SK-N-SH (cell line): ENCODE measurements around the gene ZSCAN20. TPM values are rescaled to one million over a fixed set of nuclear protein-coding genes. Genes with fewer than 3 reads are reported as not detected.

Source experiments
- CTCF ChIA-PET: fragments of 300-600, 350-600 bp; formaldehyde crosslinking; extraction: SDS; loops from one replicate; lab custom pipeline; 2021; lab: Yijun Ruan, JAX
- POLR2A ChIA-PET: fragments of 350-600 bp; sonication (Branson Sonifier 250); formaldehyde crosslinking; extraction: SDS; loops from one replicate; lab custom pipeline; 2020; ENCODE audit warnings: antibody characterized with exemption, inconsistent platforms; lab: Yijun Ruan, JAX
- DNase-seq: peaks from one replicate; pipeline ENCODE4 v3.0.0; 2012
- H2AFZ ChIP-seq: fragments of 200-600 bp; sonication (generic); 2 replicates; pipeline ENCODE4 v1.8.1; 2016; ENCODE audit warnings: antibody characterized with exemption, mild to moderate bottlenecking, low read depth
- H3F3A ChIP-seq: fragments of 200-600 bp; sonication (generic); replicated peaks from 2 replicates; pipeline ENCODE3; 2016; ENCODE audit warnings: antibody characterized with exemption, mild to moderate bottlenecking; ENCODE audit not compliant: insufficient read depth
- H3K27ac ChIP-seq, 2 experiments: fragments of 200-500 bp in 1 of 2; fragments of 200-600 bp in 1 of 2; sonication (Bioruptor generic) in 1 of 2; sonication (generic), shearing (Covaris generic) in 1 of 2; 2 replicates each; pipeline versions ENCODE4 v1.5.1 to v1.6.1; 2014 to 2016; ENCODE audit warnings: low read depth in 2 of 2, inconsistent platforms in 1 of 2, low read length in 1 of 2, mild to moderate bottlenecking in 1 of 2, mixed read lengths in 1 of 2
- H3K27me3 ChIP-seq: fragments of 200-600 bp; sonication (generic), shearing (Covaris generic); 2 replicates; pipeline ENCODE4 v1.6.1; 2016; ENCODE audit warnings: mixed run types; ENCODE audit not compliant: insufficient read depth
- H3K36me3 ChIP-seq, 2 experiments: fragments of 200-500 bp in 1 of 2; fragments of 200-600 bp in 1 of 2; sonication (Bioruptor generic) in 1 of 2; sonication (generic) in 1 of 2; replicated peaks in 1 of 2; 2 replicates each; pipeline versions ENCODE3 to v1.5.1; 2014 to 2016; ENCODE audit warnings: low read length in 1 of 2, mild to moderate bottlenecking in 1 of 2; ENCODE audit not compliant: insufficient read depth in 2 of 2, control insufficient read depth in 1 of 2
- H3K4me1 ChIP-seq, 2 experiments: fragments of 200-500 bp in 1 of 2; fragments of 200-600 bp in 1 of 2; sonication (Bioruptor generic) in 1 of 2; sonication (generic), shearing (Covaris generic) in 1 of 2; 2 replicates each; pipeline versions ENCODE4 v1.5.1 to v1.6.1; 2014 to 2016; ENCODE audit warnings: low read depth in 1 of 2, low read length in 1 of 2, mixed run types in 1 of 2; ENCODE audit not compliant: insufficient read depth in 2 of 2, control insufficient read depth in 1 of 2
- H3K4me2 ChIP-seq: fragments of 200-600 bp; sonication (generic), shearing (Covaris generic); 2 replicates; pipeline ENCODE4 v1.6.1; 2017; ENCODE audit warnings: mixed run types
- H3K4me3 ChIP-seq, 2 experiments: fragments of 200-500 bp in 1 of 2; fragments of 200-600 bp in 1 of 2; sonication (Bioruptor generic) in 1 of 2; sonication (generic), shearing (Covaris generic) in 1 of 2; 2 replicates each; pipeline versions ENCODE4 v1.5.1 to v1.8.1; 2014 to 2016; ENCODE audit warnings: low read depth in 2 of 2, inconsistent platforms in 1 of 2, low read length in 1 of 2, mild to moderate bottlenecking in 1 of 2, mixed read lengths in 1 of 2, moderate library complexity in 1 of 2
- H3K79me2 ChIP-seq: fragments of 200-600 bp; sonication (generic); 2 replicates; pipeline ENCODE4 v1.8.1; 2017; ENCODE audit warnings: mild to moderate bottlenecking; ENCODE audit not compliant: insufficient read depth
- H3K9ac ChIP-seq: fragments of 200-600 bp; sonication (generic); 2 replicates; pipeline ENCODE4 v1.6.1; 2017; ENCODE audit warnings: mixed run types
- H3K9me2 ChIP-seq: fragments of 200-600 bp; sonication (generic); 2 replicates; pipeline ENCODE4 v1.6.1; 2017; ENCODE audit warnings: mixed run types
- H3K9me3 ChIP-seq: fragments of 200-600 bp; sonication (generic); 2 replicates; pipeline ENCODE4 v1.6.1; 2017; ENCODE audit warnings: mixed run types, mild to moderate bottlenecking, moderate library complexity
- H4K20me1 ChIP-seq: fragments of 200-600 bp; sonication (generic); 2 replicates; pipeline ENCODE4 v1.6.1; 2017; ENCODE audit warnings: mild to moderate bottlenecking, mixed run types; ENCODE audit not compliant: insufficient read depth
- FOSL2 ChIP-seq: IDR thresholded peaks from 2 replicates; pipeline ENCODE4 v1.4.0; 2012; ENCODE audit warnings: low read depth, mild to moderate bottlenecking, moderate library complexity, borderline replicate concordance
- FOXJ3 ChIP-seq: sonication (generic); formaldehyde crosslinking; IDR thresholded peaks from 2 replicates; pipeline ENCODE4 v1.5.1; 2020; ENCODE audit warnings: mild to moderate bottlenecking, missing genetic modification reagents
- FOXM1 ChIP-seq: IDR thresholded peaks from 2 replicates; pipeline ENCODE4 v1.4.0; 2012; ENCODE audit warnings: low read depth, mild to moderate bottlenecking
- GABPA ChIP-seq: IDR thresholded peaks from 2 replicates; pipeline ENCODE4 v1.4.0; 2012; ENCODE audit warnings: low read depth, mild to moderate bottlenecking
- GATA2 ChIP-seq: sonication (generic); formaldehyde crosslinking; IDR thresholded peaks from 2 replicates; pipeline ENCODE4 v1.5.0; 2020; ENCODE audit warnings: mild to moderate bottlenecking, missing genetic modification reagents
- JUND ChIP-seq: IDR thresholded peaks from 2 replicates; pipeline ENCODE4 v1.4.0; 2012
- MEF2A ChIP-seq: IDR thresholded peaks from 2 replicates; pipeline ENCODE4 v1.4.0; 2012; ENCODE audit warnings: low read depth, borderline replicate concordance
- POLR2AphosphoS5 ChIP-seq: IDR thresholded peaks from 2 replicates; pipeline ENCODE4 v1.6.1; 2012; ENCODE audit warnings: low read depth, low read length
- RAD21 ChIP-seq: IDR thresholded peaks from 2 replicates; pipeline ENCODE4 v1.6.1; 2012; ENCODE audit warnings: mild to moderate bottlenecking, low read length
- RCOR1 ChIP-seq: fragments of 150-350 bp; IDR thresholded peaks from 2 replicates; pipeline ENCODE4 v1.6.1; 2017; ENCODE audit warnings: antibody characterized with exemption, low read length
- RFX5 ChIP-seq: IDR thresholded peaks from 2 replicates; pipeline ENCODE4 v1.6.1; 2012; ENCODE audit warnings: mild to moderate bottlenecking, improper control_type of control experiment, low read length
- RXRA ChIP-seq: IDR thresholded peaks from 2 replicates; pipeline ENCODE4 v1.4.0; 2012; ENCODE audit warnings: low read depth, mild to moderate bottlenecking, borderline replicate concordance
- SIN3A ChIP-seq: IDR thresholded peaks from 2 replicates; pipeline ENCODE4 v1.6.1; 2012; ENCODE audit warnings: low read depth, mild to moderate bottlenecking, low read length, moderate library complexity, borderline replicate concordance
- TAF1 ChIP-seq: IDR thresholded peaks from 2 replicates; pipeline ENCODE4 v1.6.1; 2012; ENCODE audit warnings: low read depth, mild to moderate bottlenecking, low read length, moderate library complexity, borderline replicate concordance
- TCF12 ChIP-seq: IDR thresholded peaks from 2 replicates; pipeline ENCODE4 v1.4.0; 2012
- TEAD4 ChIP-seq: IDR thresholded peaks from 2 replicates; pipeline ENCODE4 v1.4.0; 2012; ENCODE audit warnings: mild to moderate bottlenecking, borderline replicate concordance; ENCODE audit not compliant: insufficient read depth
- YY1 ChIP-seq: IDR thresholded peaks from 2 replicates; pipeline ENCODE4 v1.4.0; 2012; ENCODE audit warnings: low read depth, mild to moderate bottlenecking
- WGBS: methylation state at CpG from one replicate; pipeline ENCODE4 v1.1.6; 2017; ENCODE audit warnings: low lambda C conversion rate; 5-methylcytosine and 5-hydroxymethylcytosine counted together
- polyA plus RNA-seq, 3 experiments: library from polyadenylated mRNA; depleted of rRNA; stranded (reverse); fragments of >200 nt; gene quantifications; 2 replicates each; pipeline ENCODE4 v1.2.3, GENCODE V29; 2012
- TF ChIP-seq, protein P1 (sequence below): fragments of 150-350 bp; IDR thresholded peaks from 2 replicates; pipeline ENCODE4 v1.6.1; 2016; ENCODE audit warnings: mild to moderate bottlenecking, low read depth, low read length
- TF ChIP-seq, protein P2 (sequence below): fragments of 200-600 bp; sonication (generic); IDR thresholded peaks from 2 replicates; pipeline ENCODE4 v1.6.1; 2017; ENCODE audit warnings: antibody characterized with exemption, mild to moderate bottlenecking, moderate library complexity
- TF ChIP-seq, protein P3 (sequence below): IDR thresholded peaks from 2 replicates; pipeline ENCODE4; 2012
- TF ChIP-seq, protein P4 (sequence below): IDR thresholded peaks from 2 replicates; pipeline ENCODE4 v1.4.0; 2012; ENCODE audit warnings: low read depth

The ZSCAN20 gene
- polyA plus RNA-seq, 1 of the 3 experiments (the other 2 are of a cell fraction), result 2.1 TPM

DNA sequence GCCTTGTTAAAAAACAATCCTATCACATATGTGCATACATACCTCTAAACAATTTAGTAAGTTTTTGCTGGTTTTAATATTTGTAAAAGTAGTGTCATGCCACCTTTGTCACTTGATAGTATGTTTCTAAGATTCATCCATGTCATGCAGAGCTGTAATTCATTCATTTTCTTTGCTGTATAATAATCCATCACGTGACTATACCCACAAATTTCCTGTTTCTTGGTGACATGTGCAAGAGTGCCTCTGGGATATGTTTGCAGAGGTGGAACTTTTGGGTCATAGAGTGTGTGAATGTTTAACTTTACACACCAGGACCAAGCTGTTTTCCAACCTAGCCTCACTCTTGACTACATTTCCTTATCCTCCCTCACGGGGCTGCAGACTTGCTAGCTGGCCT, 62.9 kb downstream of the ZSCAN20 start:
- Histone ChIP-seq H3F3A (no peaks in the 10 kb centered on the region), H3K4me1 (no peaks in the 10 kb centered on the region), H3K9me3 (no peaks in the 10 kb centered on the region), H3K79me2 (no peaks in the 10 kb centered on the region), H3K9ac (no peak overlapping the region), H3K27ac (no peak overlapping the region), H3K36me3 (no peaks in the 10 kb centered on the region), H3K9me2 (no peaks in the 10 kb centered on the region), H3K4me3 (no peak overlapping the region), H3K27me3 (no peaks in the 10 kb centered on the region), H4K20me1 (no peaks in the 10 kb centered on the region), H3K4me2 (no peak overlapping the region), H2AFZ (no peak overlapping the region)
- no peak for DNase-seq
- 15% methylated on average over 2 of the region's 2 CpGs for WGBS
- TF ChIP-seq, protein P1, sequence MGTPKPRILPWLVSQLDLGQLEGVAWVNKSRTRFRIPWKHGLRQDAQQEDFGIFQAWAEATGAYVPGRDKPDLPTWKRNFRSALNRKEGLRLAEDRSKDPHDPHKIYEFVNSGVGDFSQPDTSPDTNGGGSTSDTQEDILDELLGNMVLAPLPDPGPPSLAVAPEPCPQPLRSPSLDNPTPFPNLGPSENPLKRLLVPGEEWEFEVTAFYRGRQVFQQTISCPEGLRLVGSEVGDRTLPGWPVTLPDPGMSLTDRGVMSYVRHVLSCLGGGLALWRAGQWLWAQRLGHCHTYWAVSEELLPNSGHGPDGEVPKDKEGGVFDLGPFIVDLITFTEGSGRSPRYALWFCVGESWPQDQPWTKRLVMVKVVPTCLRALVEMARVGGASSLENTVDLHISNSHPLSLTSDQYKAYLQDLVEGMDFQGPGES, result no peak
- TF ChIP-seq RCOR1, result no peak
- TF ChIP-seq, protein P2, sequence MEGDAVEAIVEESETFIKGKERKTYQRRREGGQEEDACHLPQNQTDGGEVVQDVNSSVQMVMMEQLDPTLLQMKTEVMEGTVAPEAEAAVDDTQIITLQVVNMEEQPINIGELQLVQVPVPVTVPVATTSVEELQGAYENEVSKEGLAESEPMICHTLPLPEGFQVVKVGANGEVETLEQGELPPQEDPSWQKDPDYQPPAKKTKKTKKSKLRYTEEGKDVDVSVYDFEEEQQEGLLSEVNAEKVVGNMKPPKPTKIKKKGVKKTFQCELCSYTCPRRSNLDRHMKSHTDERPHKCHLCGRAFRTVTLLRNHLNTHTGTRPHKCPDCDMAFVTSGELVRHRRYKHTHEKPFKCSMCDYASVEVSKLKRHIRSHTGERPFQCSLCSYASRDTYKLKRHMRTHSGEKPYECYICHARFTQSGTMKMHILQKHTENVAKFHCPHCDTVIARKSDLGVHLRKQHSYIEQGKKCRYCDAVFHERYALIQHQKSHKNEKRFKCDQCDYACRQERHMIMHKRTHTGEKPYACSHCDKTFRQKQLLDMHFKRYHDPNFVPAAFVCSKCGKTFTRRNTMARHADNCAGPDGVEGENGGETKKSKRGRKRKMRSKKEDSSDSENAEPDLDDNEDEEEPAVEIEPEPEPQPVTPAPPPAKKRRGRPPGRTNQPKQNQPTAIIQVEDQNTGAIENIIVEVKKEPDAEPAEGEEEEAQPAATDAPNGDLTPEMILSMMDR, result no peak
- TF ChIP-seq, protein P3, sequence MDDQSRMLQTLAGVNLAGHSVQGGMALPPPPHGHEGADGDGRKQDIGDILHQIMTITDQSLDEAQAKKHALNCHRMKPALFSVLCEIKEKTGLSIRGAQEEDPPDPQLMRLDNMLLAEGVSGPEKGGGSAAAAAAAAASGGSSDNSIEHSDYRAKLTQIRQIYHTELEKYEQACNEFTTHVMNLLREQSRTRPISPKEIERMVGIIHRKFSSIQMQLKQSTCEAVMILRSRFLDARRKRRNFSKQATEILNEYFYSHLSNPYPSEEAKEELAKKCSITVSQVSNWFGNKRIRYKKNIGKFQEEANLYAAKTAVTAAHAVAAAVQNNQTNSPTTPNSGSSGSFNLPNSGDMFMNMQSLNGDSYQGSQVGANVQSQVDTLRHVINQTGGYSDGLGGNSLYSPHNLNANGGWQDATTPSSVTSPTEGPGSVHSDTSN, result no peak
- TF ChIP-seq FOXJ3 (CRISPR knock-in tag), result no peak
- TF ChIP-seq GABPA, result no peak
- TF ChIP-seq, protein P4, sequence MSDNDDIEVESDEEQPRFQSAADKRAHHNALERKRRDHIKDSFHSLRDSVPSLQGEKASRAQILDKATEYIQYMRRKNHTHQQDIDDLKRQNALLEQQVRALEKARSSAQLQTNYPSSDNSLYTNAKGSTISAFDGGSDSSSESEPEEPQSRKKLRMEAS, result no peak
- no peak for TF ChIP-seq TAF1
- no peak for TF ChIP-seq RFX5
- no peak for TF ChIP-seq RAD21
- TF ChIP-seq MEF2A, result no peak
- no peak for TF ChIP-seq TCF12
- no peak for TF ChIP-seq FOXM1
- TF ChIP-seq JUND, result no peak
- no peak for TF ChIP-seq TEAD4
- no peak for TF ChIP-seq POLR2AphosphoS5
- no peak for TF ChIP-seq YY1
- ChIA-PET CTCF (no interaction called here), POLR2A (no interaction called here)

DNA sequence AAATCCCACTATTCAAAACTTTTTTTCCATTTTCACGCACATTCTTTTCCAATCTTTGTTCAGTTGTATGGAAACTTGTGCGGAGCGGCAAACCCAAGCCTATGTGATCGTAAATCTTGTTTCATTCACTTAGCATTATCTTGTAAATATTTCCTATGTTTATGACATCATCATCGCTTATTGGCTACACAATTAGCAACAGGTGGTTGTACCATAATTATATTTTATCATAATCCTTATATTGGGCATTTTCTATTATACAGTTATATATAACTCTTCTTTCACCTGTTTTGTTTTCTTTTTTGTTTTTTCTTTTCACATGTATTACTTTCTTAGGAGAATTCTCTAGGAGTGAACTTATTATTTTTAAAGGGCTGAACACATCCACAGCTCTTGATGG, 65.4 kb downstream of the ZSCAN20 start:
- TF ChIP-seq FOXJ3 (CRISPR knock-in tag), result no peak
- TF ChIP-seq GATA2, result no peak
- no peak for TF ChIP-seq FOXM1
- no peak for TF ChIP-seq RXRA
- TF ChIP-seq, protein P4, result no peak
- no peak for TF ChIP-seq YY1
- no peak for TF ChIP-seq TCF12
- TF ChIP-seq SIN3A, result no peak
- no peak for TF ChIP-seq RFX5
- no peak for TF ChIP-seq TAF1
- TF ChIP-seq, protein P2, result no peak
- TF ChIP-seq, protein P3, result no peak
- no peak for TF ChIP-seq FOSL2
- H3K36me3 ChIP-seq, result no peaks in the 10 kb centered on the region
- no peaks in the 10 kb centered on the region for H3F3A ChIP-seq
- no peak overlapping the region for H3K27ac ChIP-seq
- CTCF ChIA-PET, result no interaction called here
- no peaks in the 10 kb centered on the region for H3K27me3 ChIP-seq
- H3K9ac ChIP-seq, result no peak overlapping the region
- H3K9me3 ChIP-seq, result no peaks in the 10 kb centered on the region
- H3K9me2 ChIP-seq, result no peaks in the 10 kb centered on the region
- H3K4me3 ChIP-seq, result no peak overlapping the region
- no peaks in the 10 kb centered on the region for H3K79me2 ChIP-seq
- H3K4me1 ChIP-seq, result no peaks in the 10 kb centered on the region
- H4K20me1 ChIP-seq, result no peaks in the 10 kb centered on the region
- DNase-seq, result no peak
- H3K4me2 ChIP-seq, result no peak overlapping the region
- POLR2A ChIA-PET, result no interaction called here
- 62% methylated on average over 5 of the region's 5 CpGs for WGBS
- no peak overlapping the region for H2AFZ ChIP-seq
